Stomach (tissue), 9 donors: ENCODE measurements around the gene TLE2. TPM values are rescaled to one million over a fixed set of nuclear protein-coding genes. Genes with fewer than 3 reads are reported as not detected.
A peak's percentile ranks its signal among the peaks of the same experiment; 100 is the strongest.
"Not testable (repeated sequence)": the region's sequence is repeated elsewhere in the genome, so short reads cannot be mapped to it uniquely, and the experiment has no call there.

Experiments
- DNase-seq, 2 donors: peaks; one replicate each; pipeline versions ENCODE4 v3.0.0 to v3.0.0-alpha.2; 2013 to 2019
- H3K27ac ChIP-seq, 5 donors: fragments of 200-600 bp in 4 of 5; sonication (generic) in 4 of 5; one replicate each; pipeline ENCODE4 v1.5.1; 2013 to 2019; ENCODE audit warnings: mild to moderate bottlenecking in 1 of 5, moderate library complexity in 1 of 5
- H3K27me3 ChIP-seq, 3 donors: fragments of 200-600 bp; sonication (generic); one replicate each; pipeline ENCODE4 v1.5.1; 2017 to 2019; ENCODE audit warnings: mixed run types in 1 of 3
- H3K36me3 ChIP-seq, 4 donors: fragments of 200-600 bp; sonication (generic); 1 replicate in 3 of 4; 2 replicates in 1 of 4; pipeline ENCODE4 v1.5.1; 2016 to 2019
- H3K4me1 ChIP-seq, 4 donors: fragments of 200-600 bp; sonication (generic); one replicate each; pipeline ENCODE4 v1.5.1; 2016 to 2019
- H3K4me3 ChIP-seq, 4 donors: fragments of 200-600 bp; sonication (generic) in 3 of 4; one replicate each; pipeline ENCODE4 v1.5.1; 2016 to 2019; ENCODE audit warnings: mild to moderate bottlenecking in 1 of 4
- H3K9me3 ChIP-seq, 4 donors: fragments of 200-600 bp; sonication (generic); one replicate each; pipeline ENCODE4 v1.5.1; 2016 to 2019
- EP300 ChIP-seq: sonication (generic); formaldehyde crosslinking; IDR thresholded peaks from one replicate; pipeline ENCODE4 v1.6.1; 2017; ENCODE audit warnings: antibody characterized with exemption
- POLR2A ChIP-seq, 4 donors: fragments of 450-650 bp; IDR thresholded peaks; one replicate each; pipeline ENCODE4 v1.6.1; 2016; ENCODE audit warnings: antibody characterized with exemption in 4 of 4, control low read depth in 2 of 4, mild to moderate bottlenecking in 1 of 4, moderate library complexity in 1 of 4
- POLR2AphosphoS5 ChIP-seq, 3 donors: sonication (generic); formaldehyde crosslinking; IDR thresholded peaks; one replicate each; pipeline ENCODE4 v1.6.1; 2016; ENCODE audit warnings: antibody characterized with exemption in 3 of 3
- WGBS, 5 donors: extraction: QIAGEN DNeasy Blood & Tissue Kit in 3 of 5; methylation state at CpG; one replicate each; pipeline versions ENCODE4 v1.1.5 to v1.1.7; 2013 to 2018; 5-methylcytosine and 5-hydroxymethylcytosine counted together
- intact Hi-C: fragments of 100-400 bp; cut with DNase I; formaldehyde crosslinking; loops from one replicate; pipeline ENCODE4 v1.15.1; 2023; ENCODE audit warnings: low total_unique reads
- polyA plus RNA-seq, 3 donors: library from polyadenylated mRNA; stranded (reverse); fragments of 200-250 nt; gene quantifications; one replicate each; pipeline ENCODE4 v1.2.3, GENCODE V29; 2013
- total RNA-seq, 5 donors: library from RNA; depleted of rRNA; stranded (reverse); fragments of >200 nt; gene quantifications; one replicate each; pipeline versions ENCODE4 v1.1.0 to v1.2.3, GENCODE V29; 2014 to 2016
- TF ChIP-seq, protein P1 (sequence below), 7 experiments: fragments of 450-650 bp in 4 of 7; fragments of 200-600 bp in 3 of 7; sonication (generic) in 3 of 7; IDR thresholded peaks; one replicate each; pipeline ENCODE4 v1.5.1; 2016 to 2019; ENCODE audit warnings: antibody characterized with exemption in 7 of 7, control low read depth in 2 of 7, mild to moderate bottlenecking in 1 of 7
- donor health status: healthy with polysubstance abuse.
- donor health status: Bipolar disorder and iron deficiency.
- donor health status: healthy.

TLE2 gene
- total and polyA plus RNA-seq, 8 donors = 13.8 to 92.9 (median 23.8) TPM

DNA sequence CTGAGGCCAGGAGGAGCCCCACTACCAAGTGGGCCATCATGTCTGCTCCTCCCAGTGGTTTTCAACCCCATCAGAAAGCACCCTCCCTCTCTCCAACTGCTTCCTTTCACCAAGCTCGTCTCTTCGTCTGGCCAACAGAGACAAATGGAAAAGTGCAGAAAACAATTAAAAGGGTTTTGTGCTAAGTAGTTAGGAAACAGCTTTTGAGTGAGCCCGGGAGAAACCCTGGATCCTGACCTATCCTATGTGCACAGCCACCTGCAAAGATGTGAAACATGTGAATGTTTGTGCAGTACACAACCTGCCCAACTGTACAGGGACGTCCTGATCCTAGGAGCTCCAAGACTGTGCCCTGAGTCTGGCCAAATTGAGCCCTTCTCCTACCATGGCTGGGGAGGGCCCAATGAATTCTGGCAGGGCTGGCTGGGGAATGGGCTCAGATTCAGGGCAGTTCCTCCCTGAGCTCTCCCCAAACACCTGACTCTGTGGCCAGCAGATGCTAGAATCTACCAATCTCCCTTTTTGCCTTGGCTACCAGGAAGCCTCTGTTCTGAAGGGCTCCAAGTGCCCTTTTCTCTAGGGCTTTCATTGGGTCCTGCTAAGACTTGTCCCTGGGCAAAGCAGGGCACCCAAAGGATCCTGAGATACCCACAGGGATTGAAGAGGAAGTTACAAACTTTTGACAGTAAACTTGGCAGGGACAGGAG is 25.3 kb upstream of the TLE2 start:
- peak overlapping the region in 2 of 5 donors; percentile 68 to 86 for H3K27ac ChIP-seq
- intact Hi-C loops = no loop called here
- WGBS, 5 donors = 48 to 64% (median 51%) methylated on average over 4 of the region's 4 CpGs
- no peak for TF ChIP-seq POLR2A (IDR thresholded peaks at IDR 0.05)
- TF ChIP-seq POLR2AphosphoS5 (IDR thresholded peaks at IDR 0.05) = no peak
- no peak for TF ChIP-seq EP300
- TF ChIP-seq, protein P1, sequence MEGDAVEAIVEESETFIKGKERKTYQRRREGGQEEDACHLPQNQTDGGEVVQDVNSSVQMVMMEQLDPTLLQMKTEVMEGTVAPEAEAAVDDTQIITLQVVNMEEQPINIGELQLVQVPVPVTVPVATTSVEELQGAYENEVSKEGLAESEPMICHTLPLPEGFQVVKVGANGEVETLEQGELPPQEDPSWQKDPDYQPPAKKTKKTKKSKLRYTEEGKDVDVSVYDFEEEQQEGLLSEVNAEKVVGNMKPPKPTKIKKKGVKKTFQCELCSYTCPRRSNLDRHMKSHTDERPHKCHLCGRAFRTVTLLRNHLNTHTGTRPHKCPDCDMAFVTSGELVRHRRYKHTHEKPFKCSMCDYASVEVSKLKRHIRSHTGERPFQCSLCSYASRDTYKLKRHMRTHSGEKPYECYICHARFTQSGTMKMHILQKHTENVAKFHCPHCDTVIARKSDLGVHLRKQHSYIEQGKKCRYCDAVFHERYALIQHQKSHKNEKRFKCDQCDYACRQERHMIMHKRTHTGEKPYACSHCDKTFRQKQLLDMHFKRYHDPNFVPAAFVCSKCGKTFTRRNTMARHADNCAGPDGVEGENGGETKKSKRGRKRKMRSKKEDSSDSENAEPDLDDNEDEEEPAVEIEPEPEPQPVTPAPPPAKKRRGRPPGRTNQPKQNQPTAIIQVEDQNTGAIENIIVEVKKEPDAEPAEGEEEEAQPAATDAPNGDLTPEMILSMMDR (IDR thresholded peaks at IDR 0.05) = no peak
- H3K9me3 ChIP-seq = no peaks in the 10 kb centered on the region
- H3K4me3 ChIP-seq = no peak overlapping the region
- peaks cover 34 to 66% (median 53%) of the 10 kb centered on the region in 4 donors for H3K4me1 ChIP-seq
- DNase-seq = no peak
- peaks cover 47 to 70% (median 66%) of the 10 kb centered on the region in 4 donors for H3K36me3 ChIP-seq
- H3K27me3 ChIP-seq = no peaks in the 10 kb centered on the region

DNA sequence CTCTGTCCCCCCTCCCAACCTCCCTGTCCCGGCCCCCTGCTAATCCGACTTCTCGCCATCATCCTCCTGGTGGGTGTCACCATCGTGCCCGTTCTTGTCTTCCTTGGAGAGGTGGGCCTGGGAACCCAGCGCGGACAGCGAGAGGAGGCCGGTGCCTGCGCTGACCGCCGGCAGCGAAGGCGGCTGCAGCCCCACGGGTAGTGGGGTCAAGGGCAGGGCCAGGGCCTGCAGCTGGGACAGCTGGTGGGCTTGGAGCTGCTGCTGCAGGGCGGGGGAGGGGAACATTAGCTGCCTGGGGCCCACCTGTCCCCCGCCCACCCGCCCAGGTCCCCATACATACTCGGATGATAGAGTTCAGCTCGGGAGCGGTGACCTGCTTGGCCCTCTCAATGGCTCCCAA is 24.7 kb upstream of the TLE2 start:
- H3K9me3 ChIP-seq = no peaks in the 10 kb centered on the region
- WGBS, 5 donors = 80 to 90% (median 85%) methylated on average over 8 to 21 of the region's 21 CpGs
- H3K27ac ChIP-seq = no peak overlapping the region
- intact Hi-C loops = no loop called here
- TF ChIP-seq POLR2AphosphoS5 (IDR thresholded peaks at IDR 0.05) (no peak), POLR2A (IDR thresholded peaks at IDR 0.05) (no peak), EP300 (no peak)
- TF ChIP-seq, protein P1 (IDR thresholded peaks at IDR 0.05) = no peak
- no peak for DNase-seq
- no peaks in the 10 kb centered on the region for H3K27me3 ChIP-seq
- no peak overlapping the region for H3K4me3 ChIP-seq
- H3K4me1 ChIP-seq = peaks cover 34 to 59% (median 47%) of the 10 kb centered on the region in 4 donors
- H3K36me3 ChIP-seq = peaks cover 40 to 64% (median 60%) of the 10 kb centered on the region in 4 donors

DNA sequence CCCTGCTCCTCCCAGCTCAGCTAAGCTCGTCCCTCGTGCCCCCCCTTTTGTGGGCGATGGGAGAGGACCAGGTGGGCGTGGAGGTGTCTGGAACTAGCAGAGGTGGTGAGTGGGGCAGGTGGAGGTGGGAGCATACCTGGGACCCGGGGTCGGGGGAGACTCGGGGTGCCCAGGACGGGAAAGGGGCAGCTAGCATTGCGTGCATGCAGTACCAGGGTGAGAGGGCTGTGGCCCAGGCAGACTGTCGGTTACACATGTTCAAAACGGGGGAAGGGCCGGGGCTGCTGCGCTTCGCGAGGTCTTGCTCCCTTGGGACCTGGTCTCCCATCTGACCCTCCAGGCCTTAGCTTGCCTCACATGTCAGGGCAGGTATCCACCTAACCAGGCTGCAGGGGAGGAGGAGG is 24.1 kb upstream of the TLE2 start:
- Histone ChIP-seq H3K4me3 (no peak overlapping the region), H3K27me3 (no peaks in the 10 kb centered on the region), H3K4me1 (peaks cover 31 to 54% (median 42%) of the 10 kb centered on the region in 4 donors), H3K36me3 (peaks cover 39 to 58% (median 54%) of the 10 kb centered on the region in 4 donors), H3K27ac (no peak overlapping the region), H3K9me3 (no peaks in the 10 kb centered on the region)
- DNase-seq = no peak
- intact Hi-C loops = no loop called here
- WGBS, 5 donors = 65 to 72% (median 68%) methylated on average over 15 of the region's 15 CpGs
- TF ChIP-seq POLR2A (IDR thresholded peaks at IDR 0.05) (no peak), POLR2AphosphoS5 (IDR thresholded peaks at IDR 0.05) (no peak), EP300 (no peak)
- TF ChIP-seq, protein P1 (IDR thresholded peaks at IDR 0.05) = no peak

DNA sequence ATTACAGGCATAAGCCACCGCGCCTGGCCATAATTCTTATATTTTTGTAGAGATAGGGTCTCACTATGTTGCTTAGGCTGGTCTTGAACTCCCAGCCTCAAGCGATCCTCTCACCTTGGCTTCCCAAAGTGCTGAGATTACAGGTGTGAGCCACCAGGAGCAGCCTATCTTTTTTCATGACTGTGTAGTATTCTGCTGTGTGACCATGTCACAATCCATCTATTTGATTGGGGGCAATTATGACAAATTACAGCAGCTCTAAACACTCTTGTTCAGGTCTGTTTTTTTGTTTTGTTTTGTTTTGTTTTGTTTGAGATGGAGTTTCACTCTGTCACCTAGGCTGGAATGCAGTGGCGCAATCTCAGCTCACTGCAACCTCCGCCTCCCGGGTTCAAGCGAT is 20.9 kb upstream of the TLE2 start:
- WGBS, 5 donors = 94 to 99% (median 97%) methylated on average over 7 of the region's 7 CpGs
- intact Hi-C loops = not testable (repeated sequence)
- H3K4me1 ChIP-seq = peaks cover 13 to 46% (median 26%) of the 10 kb centered on the region in 4 donors

DNA sequence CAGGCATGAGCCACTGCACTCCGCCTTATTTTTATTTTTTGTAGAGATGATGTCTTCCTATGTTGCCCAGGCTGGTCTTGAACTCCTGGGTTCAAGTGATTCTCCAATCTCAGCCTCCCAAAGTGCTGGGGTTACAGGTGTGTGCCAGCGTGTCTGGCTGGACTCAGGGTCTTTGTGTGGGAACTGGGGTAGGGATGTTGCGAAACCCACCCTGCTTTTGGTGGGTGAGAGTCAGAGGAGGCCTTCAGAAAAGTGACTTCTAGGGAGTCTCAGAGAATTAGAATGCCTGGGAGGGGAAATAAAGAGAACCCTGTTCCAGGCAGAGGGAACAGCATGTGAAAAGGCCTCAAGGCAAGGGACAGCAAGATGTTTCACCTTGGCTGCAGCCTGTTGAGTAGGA is 20.0 kb upstream of the TLE2 start:
- no peak for DNase-seq
- Histone ChIP-seq H3K36me3 (peaks cover 8 to 17% (median 13%) of the 10 kb centered on the region in 4 donors), H3K27me3 (peaks cover 0 to 5% (median 0%) of the 10 kb centered on the region in 3 donors), H3K4me3 (no peak overlapping the region), H3K9me3 (no peaks in the 10 kb centered on the region), H3K4me1 (peaks cover 11 to 37% (median 21%) of the 10 kb centered on the region in 4 donors), H3K27ac (no peak overlapping the region)
- 95 to 98% (median 96%) methylated on average over 3 of the region's 3 CpGs for WGBS, 5 donors
- intact Hi-C loops = no loop called here
- TF ChIP-seq POLR2AphosphoS5 (IDR thresholded peaks at IDR 0.05) (no peak), EP300 (no peak), POLR2A (IDR thresholded peaks at IDR 0.05) (no peak)
- TF ChIP-seq, protein P1 (IDR thresholded peaks at IDR 0.05) = no peak

More for the DNA sequence above, 20.9 kb upstream of the TLE2 start:
- DNase-seq, H3K9me3 ChIP-seq, H3K4me3 ChIP-seq, H3K27me3 ChIP-seq, H3K27ac ChIP-seq: not testable (repeated sequence)
- peaks cover 16 to 26% (median 23%) of the 10 kb centered on the region in 4 donors for H3K36me3 ChIP-seq
